HG03460 (cell line): Measurements from ENCODE around the gene BGLAP.
A peak's percentile ranks its signal among the peaks of the same experiment; 100 is the strongest.

Experiments
- ATAC-seq: cut with Tn5 transposase; IDR thresholded peaks from one replicate; pipeline ENCODE4 v1.9.1; 2021; ENCODE audit not compliant: unreplicated experiment

Gene BGLAP

GRCh38 chr1:156253634-156254033, 11.7 kb downstream of the BGLAP start:
- no peak for ATAC-seq

- ATAC-seq, result no peak
Observed at GRCh38 chr1:156257711-156258110, 15.7 kb downstream of the BGLAP start.

- ATAC-seq, result no peak
Observed at GRCh38 chr1:156258859-156259258, 16.9 kb downstream of the BGLAP start.

- ATAC-seq, result no peak
Observed at GRCh38 chr1:156259805-156260204, 17.8 kb downstream of the BGLAP start.

GRCh38 chr1:156260896-156261295, 18.9 kb downstream of the BGLAP start:
- ATAC-seq, result no peak

GRCh38 chr1:156262461-156263287, 20.7 kb downstream of the BGLAP start:
- ATAC-seq, result no peak

- ATAC-seq, result no peak
Observed at GRCh38 chr1:156263288-156263655, 21.3 kb downstream of the BGLAP start.

- ATAC-seq, result no peak
Observed at GRCh38 chr1:156266051-156266450, 24.1 kb downstream of the BGLAP start.

GRCh38 chr1:156268336-156268735, 26.4 kb downstream of the BGLAP start:
- no peak for ATAC-seq

- ATAC-seq, result no peak
Observed at GRCh38 chr1:156270314-156270713, 28.3 kb downstream of the BGLAP start.

GRCh38 chr1:156276532-156276931, 34.5 kb downstream of the BGLAP start:
- ATAC-seq, result no peak

- ATAC-seq, result no peak
Observed at GRCh38 chr1:156276966-156277381, 35.0 kb downstream of the BGLAP start.

- ATAC-seq, result no peak
Observed at GRCh38 chr1:156279837-156280236, 37.9 kb downstream of the BGLAP start.

GRCh38 chr1:156281281-156281680, 39.3 kb downstream of the BGLAP start:
- no peak for ATAC-seq

- ATAC-seq, result peak; percentile 6
Observed at GRCh38 chr1:156281693-156282478, 39.9 kb downstream of the BGLAP start.

- peak; percentile 81 for ATAC-seq
Observed at GRCh38 chr1:156282479-156283222, 40.7 kb downstream of the BGLAP start, which contains the start of gene SMG5. Gene SMG5, minus strand, starts transcription at chr1:156282825. Its CDS starts 145 bp downstream, at chr1:156282680.

GRCh38 chr1:156283521-156283920, 41.5 kb downstream of the BGLAP start:
- no peak for ATAC-seq

- no peak for ATAC-seq
Observed at GRCh38 chr1:156284112-156284511, 42.1 kb downstream of the BGLAP start, which contains the start of gene TMEM79. Gene TMEM79, plus strand, starts transcription at chr1:156284325. Its CDS starts 902 bp downstream, at chr1:156285227.

GRCh38 chr1:156284757-156285156, 42.8 kb downstream of the BGLAP start:
- ATAC-seq, result no peak

- no peak for ATAC-seq
Observed at GRCh38 chr1:156285437-156285836, 43.5 kb downstream of the BGLAP start.

GRCh38 chr1:156286061-156286460, 44.1 kb downstream of the BGLAP start:
- no peak for ATAC-seq
